ENCODE data around the gene CAPN9. TPM values are rescaled to one million over a fixed set of nuclear protein-coding genes. Genes with fewer than 3 reads are reported as not detected.

Gene CAPN9
- total RNA-seq, 4 donors from 2014 or later: not detected

DNA sequence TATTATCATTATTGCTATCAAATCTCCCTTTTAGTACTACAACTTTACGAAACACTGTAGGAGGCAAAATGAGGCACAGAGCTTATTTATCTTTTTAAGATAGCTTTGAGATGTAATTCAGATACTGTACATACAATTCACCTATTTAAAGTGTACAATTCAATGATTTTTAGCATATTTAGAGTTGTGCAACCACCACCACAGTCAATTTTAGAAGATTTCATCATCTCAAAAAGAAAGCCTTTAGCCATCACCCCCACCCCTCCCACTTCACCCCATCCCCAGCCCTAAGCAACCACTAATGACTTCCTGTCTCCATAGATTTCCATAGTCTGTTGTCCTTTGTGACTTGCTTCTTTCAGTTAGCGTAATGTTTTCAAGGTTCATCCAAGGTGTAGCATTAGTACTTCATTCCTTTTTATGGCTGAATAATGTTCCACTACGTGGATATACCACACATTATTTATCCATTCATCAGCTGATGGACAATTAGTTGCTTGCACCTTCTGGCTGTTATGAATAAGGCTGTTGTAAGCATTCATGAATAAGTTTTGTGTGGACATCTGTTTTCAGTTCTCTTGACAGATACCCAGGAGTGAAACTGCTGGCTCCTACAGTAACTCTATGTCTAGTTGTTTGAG lies 9.4 kb upstream of the CAPN9 start:
- in situ Hi-C loops (cut with MboI; ENCODE audit: low sequenced_read_pairs in 4 of 4): no loop called here

DNA sequence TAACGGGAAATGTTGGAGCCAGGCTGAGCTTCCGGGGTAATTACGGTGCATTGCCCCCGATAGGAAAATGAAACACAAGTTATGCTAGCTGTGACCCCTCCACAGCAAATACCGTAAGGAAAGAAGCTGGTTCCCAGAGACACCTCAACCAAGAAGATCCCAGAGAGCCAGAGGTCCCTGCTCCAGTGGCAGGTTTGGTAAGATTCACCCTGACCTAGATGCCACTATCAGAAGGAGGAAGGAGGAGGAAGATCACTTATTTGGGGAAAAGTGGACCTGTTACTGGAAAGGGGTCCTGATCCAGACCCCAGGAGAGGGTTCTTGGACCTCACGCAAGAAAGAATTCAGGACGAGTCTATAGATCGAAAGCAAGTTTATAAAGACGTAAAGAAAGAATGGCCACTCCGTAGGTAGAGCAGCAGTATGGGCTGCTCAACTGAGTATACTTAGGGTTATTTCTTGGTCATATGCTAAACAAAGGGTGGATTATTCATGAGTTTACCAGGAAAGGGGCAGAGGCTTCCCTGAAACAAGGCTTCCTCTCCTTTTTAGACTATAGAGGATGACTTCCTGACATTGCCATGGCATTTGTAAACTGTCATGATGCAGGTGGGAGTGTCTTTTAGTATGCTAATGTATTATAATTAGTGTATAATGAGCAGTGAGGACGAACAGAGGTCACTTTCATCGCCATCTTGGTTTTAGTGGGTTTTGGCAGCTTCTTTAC lies 7.5 kb upstream of the CAPN9 start:
- in situ Hi-C loops (cut with MboI; ENCODE audit: low sequenced_read_pairs in 4 of 4): no loop called here
- no peaks in the 10 kb centered on the region for H3K36me3 ChIP-seq
- no peak overlapping the region for H3K4me3 ChIP-seq
- DNase-seq: no peak
- no peaks in the 10 kb centered on the region for H3K27me3 ChIP-seq
- no peak for TF ChIP-seq POLR2A (IDR thresholded peaks at IDR 0.05)
- TF ChIP-seq, protein P1, sequence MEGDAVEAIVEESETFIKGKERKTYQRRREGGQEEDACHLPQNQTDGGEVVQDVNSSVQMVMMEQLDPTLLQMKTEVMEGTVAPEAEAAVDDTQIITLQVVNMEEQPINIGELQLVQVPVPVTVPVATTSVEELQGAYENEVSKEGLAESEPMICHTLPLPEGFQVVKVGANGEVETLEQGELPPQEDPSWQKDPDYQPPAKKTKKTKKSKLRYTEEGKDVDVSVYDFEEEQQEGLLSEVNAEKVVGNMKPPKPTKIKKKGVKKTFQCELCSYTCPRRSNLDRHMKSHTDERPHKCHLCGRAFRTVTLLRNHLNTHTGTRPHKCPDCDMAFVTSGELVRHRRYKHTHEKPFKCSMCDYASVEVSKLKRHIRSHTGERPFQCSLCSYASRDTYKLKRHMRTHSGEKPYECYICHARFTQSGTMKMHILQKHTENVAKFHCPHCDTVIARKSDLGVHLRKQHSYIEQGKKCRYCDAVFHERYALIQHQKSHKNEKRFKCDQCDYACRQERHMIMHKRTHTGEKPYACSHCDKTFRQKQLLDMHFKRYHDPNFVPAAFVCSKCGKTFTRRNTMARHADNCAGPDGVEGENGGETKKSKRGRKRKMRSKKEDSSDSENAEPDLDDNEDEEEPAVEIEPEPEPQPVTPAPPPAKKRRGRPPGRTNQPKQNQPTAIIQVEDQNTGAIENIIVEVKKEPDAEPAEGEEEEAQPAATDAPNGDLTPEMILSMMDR (IDR thresholded peaks at IDR 0.05 in 4 of 5, conservative IDR thresholded peaks at IDR 0.05 in 1 of 5): no peak
- H3K27ac ChIP-seq: no peak overlapping the region
- no peak for ATAC-seq
- intact Hi-C loops (cut with DNase I; ENCODE audit: low total_unique reads): no loop called here
- no peaks in the 10 kb centered on the region for H3K9me3 ChIP-seq
- H3K4me1 ChIP-seq: no peaks in the 10 kb centered on the region

More for the DNA sequence above, 9.4 kb upstream of the CAPN9 start:
- TF ChIP-seq POLR2A (IDR thresholded peaks at IDR 0.05): no peak
- TF ChIP-seq, protein P1 (IDR thresholded peaks at IDR 0.05 in 4 of 5, conservative IDR thresholded peaks at IDR 0.05 in 1 of 5): no peak
- no peak overlapping the region for H3K4me3 ChIP-seq
- no peaks in the 10 kb centered on the region for H3K4me1 ChIP-seq
- ATAC-seq: no peak
- H3K27me3 ChIP-seq: no peaks in the 10 kb centered on the region
- H3K9me3 ChIP-seq: no peaks in the 10 kb centered on the region
- no peak for DNase-seq
- intact Hi-C loops (cut with DNase I; ENCODE audit: low total_unique reads): no loop called here
- H3K27ac ChIP-seq: no peak overlapping the region
- no peaks in the 10 kb centered on the region for H3K36me3 ChIP-seq

DNA sequence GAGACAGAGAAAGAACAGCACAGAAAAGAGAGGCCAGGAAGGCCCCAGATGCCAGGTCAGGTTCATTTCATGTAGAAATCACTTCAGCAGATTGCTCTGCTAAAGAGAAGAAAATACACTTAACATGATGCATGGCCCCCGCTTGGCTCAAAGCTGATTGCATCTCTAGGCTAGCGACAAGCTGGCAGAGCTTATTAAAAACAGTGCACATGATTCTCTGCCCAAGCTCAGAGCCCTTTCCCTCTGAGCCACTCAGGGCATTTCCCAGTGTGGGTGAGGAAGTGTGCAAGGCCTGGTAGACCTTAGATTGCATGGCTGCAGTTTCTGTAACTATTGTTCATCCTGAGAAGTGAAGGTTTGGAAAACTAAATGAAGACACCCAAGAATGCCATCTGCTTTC lies 3.3 kb upstream of the CAPN9 start:
- no peak for TF ChIP-seq POLR2A (IDR thresholded peaks at IDR 0.05)
- TF ChIP-seq, protein P1 (IDR thresholded peaks at IDR 0.05 in 4 of 5, conservative IDR thresholded peaks at IDR 0.05 in 1 of 5): no peak
- ATAC-seq (no peak), DNase-seq (no peak)
- Histone ChIP-seq H3K27me3 (no peaks in the 10 kb centered on the region), H3K9me3 (no peaks in the 10 kb centered on the region), H3K27ac (no peak overlapping the region), H3K4me3 (no peak overlapping the region), H3K4me1 (no peaks in the 10 kb centered on the region), H3K36me3 (no peaks in the 10 kb centered on the region)
- intact Hi-C loops (cut with DNase I; ENCODE audit: low total_unique reads): no loop called here
- in situ Hi-C loops (cut with MboI; ENCODE audit: low sequenced_read_pairs in 4 of 4): no loop called here

DNA sequence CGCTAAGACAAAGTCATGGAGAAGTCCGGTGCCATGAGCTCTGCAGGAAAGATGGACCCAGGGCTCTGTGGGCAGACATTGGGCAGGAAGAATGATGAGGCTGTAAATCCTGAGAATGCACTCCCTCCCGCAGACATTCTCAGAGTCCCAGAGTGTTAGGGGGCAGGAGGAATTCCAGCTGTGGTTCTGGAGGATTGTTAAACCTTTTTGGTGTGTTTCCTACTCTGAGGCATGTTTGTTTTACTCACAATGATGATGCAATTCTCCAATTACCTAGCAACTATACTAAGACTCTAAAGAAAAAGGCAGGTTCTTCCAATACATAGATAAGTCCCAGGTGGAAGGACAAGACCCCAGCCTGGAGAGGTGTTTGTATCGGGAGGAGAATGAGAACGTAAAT lies 2.8 kb upstream of the CAPN9 start:
- ATAC-seq (no peak), DNase-seq (no peak)
- no peaks in the 10 kb centered on the region for H3K27me3 ChIP-seq
- H3K4me1 ChIP-seq: peaks cover 0 to 4% of the 10 kb centered on the region in 2 donors
- intact Hi-C loops (cut with DNase I; ENCODE audit: low total_unique reads): no loop called here
- H3K36me3 ChIP-seq: no peaks in the 10 kb centered on the region
- H3K27ac ChIP-seq: no peak overlapping the region
- TF ChIP-seq POLR2A (IDR thresholded peaks at IDR 0.05): no peak
- TF ChIP-seq, protein P1 (IDR thresholded peaks at IDR 0.05 in 4 of 5, conservative IDR thresholded peaks at IDR 0.05 in 1 of 5): no peak
- no peak overlapping the region for H3K4me3 ChIP-seq
- in situ Hi-C loops (cut with MboI; ENCODE audit: low sequenced_read_pairs in 4 of 4): no loop called here
- no peaks in the 10 kb centered on the region for H3K9me3 ChIP-seq

Measured in gastrocnemius medialis (tissue), 4 donors.